ENCODE results near the gene PKMYT1. TPM values are rescaled to one million over a fixed set of nuclear protein-coding genes. Genes with fewer than 3 reads are reported as not detected.
A peak's percentile ranks its signal among the peaks of the same experiment; 100 is the strongest.

PKMYT1 gene
- total RNA-seq (10 to 100 TPM in 1 of 9 donors, 1 to 10 TPM in 4, under 1 TPM in 4; 0.72 to 11.9 (median 1.2) TPM), polyA plus RNA-seq (1 to 10 TPM; 1.3 to 2.5 TPM)
- long read RNA-seq, donor 1, partial matches to known transcripts, result 1 of 2 reads
- long read RNA-seq, donor 1, other reads (novel, unspliced or antisense), result 0 of 2 reads
- long read RNA-seq, donor 2, result 0 reads
- long read RNA-seq, donor 3, partial matches to known transcripts, result 0 of 2 reads
- long read RNA-seq, donor 3, other reads (novel, unspliced or antisense), result 1 of 2 reads

DNA sequence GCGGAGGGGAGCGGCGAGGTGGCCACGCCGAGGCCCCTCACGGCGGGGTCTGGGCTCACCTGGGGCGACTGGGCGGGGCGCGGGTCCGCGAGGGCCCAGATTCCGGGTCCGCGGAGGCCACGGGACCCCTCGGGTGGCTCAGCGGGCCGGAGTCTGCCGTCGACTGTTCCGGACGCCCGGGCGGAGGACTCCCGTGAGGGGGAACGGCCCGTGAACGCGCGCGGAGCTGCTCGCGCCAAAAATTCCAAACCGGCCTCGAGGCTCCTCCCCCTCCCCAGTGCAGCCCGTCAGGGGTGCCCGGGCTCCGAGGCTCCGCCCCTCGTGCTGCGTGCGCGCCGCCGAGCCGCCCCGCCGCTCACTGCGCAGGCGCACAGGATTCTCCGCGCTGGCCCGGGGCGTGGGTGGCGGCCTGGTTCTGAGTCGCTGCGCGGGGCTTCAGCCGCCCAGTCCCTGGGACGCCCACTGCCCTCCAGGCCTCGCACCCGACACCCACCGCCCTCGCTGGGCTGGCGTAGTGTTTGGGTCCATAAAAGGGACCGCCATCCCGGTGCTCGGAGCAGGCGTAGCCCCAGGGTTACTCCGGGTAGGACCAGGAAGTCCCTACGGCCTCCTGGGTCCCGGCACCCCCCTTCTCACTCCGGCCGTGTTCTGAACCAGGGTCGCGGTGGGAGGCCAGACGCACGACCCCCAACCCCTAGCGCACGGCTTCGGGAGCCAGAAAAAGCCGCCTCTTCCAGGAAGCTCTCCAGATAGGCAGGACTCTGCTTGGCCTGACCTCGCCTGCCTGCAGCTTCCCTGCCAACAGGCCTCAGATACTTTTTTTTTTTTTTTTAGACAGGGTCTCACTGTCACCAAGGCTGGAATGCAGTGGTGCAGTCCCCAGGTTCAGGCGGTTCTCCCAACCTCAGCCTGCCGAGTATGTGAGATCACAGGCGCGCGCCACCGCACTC lies at the start of gene PKMYT1:
Gene PKMYT1, minus strand, starts transcription at position 220 of the 950 bp plus-strand sequence. CDS start 789 bp downstream, outside the sequence.
- H3K36me3 ChIP-seq, result peaks cover 0 to 2% (median 0%) of the 10 kb centered on the region in 9 donors
- peak within 1 kb of the TSS; percentile 58 to 93 (median 78) for H3K4me3 ChIP-seq
- DNase-seq (peak; percentile 90 to 96 (median 93)), ATAC-seq (peak; percentile 59 to 96 (median 94))
- intact Hi-C loops (cut with DNase I), result loop anchor here in 1 of 10 donors (2.0 to 5.0 kb wide), 2 partner anchors 54 to 68 kb away; partner anchors contain the start of gene FLYWCH1
- H3K9me3 ChIP-seq, result no peaks in the 10 kb centered on the region
- H3K4me1 ChIP-seq, result peaks cover 0 to 37% (median 28%) of the 10 kb centered on the region in 12 donors
- TF ChIP-seq, protein P1, sequence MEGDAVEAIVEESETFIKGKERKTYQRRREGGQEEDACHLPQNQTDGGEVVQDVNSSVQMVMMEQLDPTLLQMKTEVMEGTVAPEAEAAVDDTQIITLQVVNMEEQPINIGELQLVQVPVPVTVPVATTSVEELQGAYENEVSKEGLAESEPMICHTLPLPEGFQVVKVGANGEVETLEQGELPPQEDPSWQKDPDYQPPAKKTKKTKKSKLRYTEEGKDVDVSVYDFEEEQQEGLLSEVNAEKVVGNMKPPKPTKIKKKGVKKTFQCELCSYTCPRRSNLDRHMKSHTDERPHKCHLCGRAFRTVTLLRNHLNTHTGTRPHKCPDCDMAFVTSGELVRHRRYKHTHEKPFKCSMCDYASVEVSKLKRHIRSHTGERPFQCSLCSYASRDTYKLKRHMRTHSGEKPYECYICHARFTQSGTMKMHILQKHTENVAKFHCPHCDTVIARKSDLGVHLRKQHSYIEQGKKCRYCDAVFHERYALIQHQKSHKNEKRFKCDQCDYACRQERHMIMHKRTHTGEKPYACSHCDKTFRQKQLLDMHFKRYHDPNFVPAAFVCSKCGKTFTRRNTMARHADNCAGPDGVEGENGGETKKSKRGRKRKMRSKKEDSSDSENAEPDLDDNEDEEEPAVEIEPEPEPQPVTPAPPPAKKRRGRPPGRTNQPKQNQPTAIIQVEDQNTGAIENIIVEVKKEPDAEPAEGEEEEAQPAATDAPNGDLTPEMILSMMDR (IDR thresholded peaks at IDR 0.05), result peak in 1 of 12 donors; percentile 7
- peak; percentile 65 to 98 for TF ChIP-seq POLR2A (IDR thresholded peaks at IDR 0.05)
- peak within 1 kb of the TSS; percentile 63 to 95 (median 85) for H3K27ac ChIP-seq
- peaks cover 0 to 12% (median 4%) of the 10 kb centered on the region in 9 donors for H3K27me3 ChIP-seq
- 4 to 15% (median 6%) methylated on average over 32 to 91 of the region's 91 CpGs for WGBS, 4 donors

DNA sequence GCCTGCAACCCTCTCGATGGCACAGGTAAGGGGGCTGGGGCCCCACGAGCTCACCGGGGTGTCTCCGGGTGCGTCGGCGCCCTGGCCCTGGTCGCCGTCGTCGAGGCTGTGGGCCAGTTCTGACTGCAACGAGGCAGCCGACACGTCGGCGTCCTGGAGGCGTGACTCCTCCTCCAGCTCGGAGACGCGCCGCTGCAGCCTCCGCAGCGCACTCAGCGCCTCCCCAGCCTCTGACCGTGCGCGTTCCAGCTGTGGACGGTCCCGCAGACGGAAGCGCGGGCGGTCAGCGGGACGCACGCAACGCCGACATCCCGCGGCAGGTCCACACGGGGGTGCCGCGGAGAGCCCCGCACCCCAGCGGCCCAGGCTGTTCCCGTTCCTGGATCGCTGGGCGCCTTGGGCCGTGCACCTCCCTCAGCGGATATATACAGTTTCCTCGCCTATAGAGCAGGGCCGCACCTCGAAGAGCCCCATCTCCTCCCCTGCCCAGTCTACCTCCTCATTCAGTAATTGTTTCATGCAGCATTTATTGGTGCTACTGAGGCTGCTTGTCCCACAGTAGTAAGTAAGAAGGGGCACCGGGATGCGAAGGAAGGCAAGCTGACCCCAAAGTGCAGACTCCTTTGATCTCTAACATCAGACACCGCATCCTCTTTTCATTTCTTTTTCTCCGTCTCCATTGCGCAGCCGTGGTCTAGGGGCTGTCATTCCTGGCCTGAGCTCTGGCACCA lies 49.4 kb upstream of the PKMYT1 start:
- Histone ChIP-seq H3K9me3 (no peaks in the 10 kb centered on the region), H3K4me3 (peak overlapping the region in 7 of 12 donors; percentile 2 to 44 (median 21)), H3K4me1 (peaks cover 0 to 36% (median 14%) of the 10 kb centered on the region in 12 donors), H3K36me3 (peaks cover 0 to 23% (median 19%) of the 10 kb centered on the region in 9 donors), H3K27me3 (peaks cover 8 to 61% (median 37%) of the 10 kb centered on the region in 9 donors), H3K27ac (no peak overlapping the region)
- DNase-seq (peak in 1 of 5 donors; percentile 77), ATAC-seq (peak in 1 of 4 donors; percentile 8)
- WGBS, 4 donors, result 10 to 34% (median 22%) methylated on average over 18 to 59 of the region's 59 CpGs
- TF ChIP-seq, protein P1 (IDR thresholded peaks at IDR 0.05), result no peak
- TF ChIP-seq POLR2A (IDR thresholded peaks at IDR 0.05), result no peak
- intact Hi-C loops (cut with DNase I), result loop anchor here in 1 of 10 donors (5.0 kb wide), 1 partner anchor 138 kb away; no protein-coding TSS in a partner anchor

DNA sequence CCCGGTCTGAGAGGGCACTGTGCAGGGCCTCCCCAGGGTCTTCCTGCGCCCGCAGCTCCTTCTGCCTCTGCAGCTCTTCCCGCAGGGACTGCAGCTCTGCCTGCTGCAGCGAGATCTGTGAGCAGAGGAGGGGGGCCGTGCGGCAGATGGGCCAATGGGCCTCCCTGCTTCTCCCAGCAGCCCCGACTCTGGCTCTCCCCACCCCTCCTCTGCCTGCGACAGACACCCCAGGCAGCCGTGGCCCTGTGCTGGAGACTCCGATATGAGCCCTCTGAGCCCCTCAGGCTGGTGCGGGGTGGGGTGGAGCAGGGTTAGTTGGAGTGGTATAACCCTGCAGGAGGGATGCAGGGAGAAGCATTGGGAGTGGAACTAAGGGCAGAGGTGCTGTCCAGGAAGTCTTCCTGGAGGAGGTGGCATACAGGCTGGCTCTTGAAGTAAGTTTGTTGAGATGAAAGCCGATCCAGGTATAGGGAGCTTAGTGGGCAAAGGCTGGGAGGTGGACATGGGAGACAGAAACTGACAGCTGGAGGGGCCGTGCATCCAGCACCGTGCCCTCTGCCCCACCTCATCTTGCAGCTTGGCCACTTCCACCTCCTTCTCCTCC lies 48.6 kb upstream of the PKMYT1 start:
- Histone ChIP-seq H3K36me3 (peaks cover 0 to 23% (median 19%) of the 10 kb centered on the region in 9 donors), H3K4me3 (peak overlapping the region in 1 of 12 donors; percentile 2), H3K4me1 (peaks cover 0 to 41% (median 18%) of the 10 kb centered on the region in 12 donors), H3K27me3 (peaks cover 7 to 54% (median 29%) of the 10 kb centered on the region in 9 donors), H3K27ac (no peak overlapping the region), H3K9me3 (no peaks in the 10 kb centered on the region)
- no peak for ATAC-seq
- no peak for DNase-seq
- intact Hi-C loops (cut with DNase I), result no loop called here
- TF ChIP-seq POLR2A (IDR thresholded peaks at IDR 0.05), result no peak
- TF ChIP-seq, protein P1 (IDR thresholded peaks at IDR 0.05), result no peak
- 25 to 50% (median 33%) methylated on average over 6 to 15 of the region's 15 CpGs for WGBS, 4 donors
